Smooth muscle cell (in vitro differentiated cells): ENCODE measurements around the gene SHCBP1. TPM values are rescaled to one million over a fixed set of nuclear protein-coding genes. Genes with fewer than 3 reads are reported as not detected.

Source experiments
- DNase-seq: peaks from one replicate; lab custom pipeline; 2025; ENCODE audit not compliant: unreplicated experiment; lab: John Stamatoyannopoulos, UW
- H2AFZ ChIP-seq: fragments of 200-600 bp; sonication (generic); 2 replicates; pipeline ENCODE4 v1.6.0; 2016; ENCODE audit warnings: antibody characterized with exemption, low read depth, mild to moderate bottlenecking
- H3F3A ChIP-seq: fragments of 200-600 bp; sonication (generic); 2 replicates; pipeline ENCODE4 v1.6.0; 2017; ENCODE audit warnings: antibody characterized with exemption, low read depth
- H3K27ac ChIP-seq: fragments of 200-600 bp; sonication (generic); 2 replicates; pipeline ENCODE4 v1.5.1; 2016; ENCODE audit warnings: low read depth, mild to moderate bottlenecking
- H3K27me3 ChIP-seq: fragments of 200-600 bp; sonication (generic); 2 replicates; pipeline ENCODE4 v1.6.1; 2016; ENCODE audit warnings: low read depth, mild to moderate bottlenecking
- H3K36me3 ChIP-seq: fragments of 200-600 bp; sonication (generic); 2 replicates; pipeline ENCODE4 v1.5.1; 2016; ENCODE audit warnings: low read depth
- H3K4me1 ChIP-seq: fragments of 200-600 bp; sonication (generic); 2 replicates; pipeline ENCODE4 v1.5.1; 2016; ENCODE audit warnings: low read depth
- H3K4me2 ChIP-seq: fragments of 200-600 bp; sonication (generic); 2 replicates; pipeline ENCODE4 v1.6.0; 2016; ENCODE audit warnings: mild to moderate bottlenecking
- H3K4me3 ChIP-seq: fragments of 200-600 bp; sonication (generic); 2 replicates; pipeline ENCODE4 v1.5.1; 2016; ENCODE audit warnings: mild to moderate bottlenecking
- H3K79me2 ChIP-seq: fragments of 200-600 bp; sonication (generic); 2 replicates; pipeline ENCODE4 v1.6.0; 2016; ENCODE audit warnings: low read depth, mild to moderate bottlenecking
- H3K9ac ChIP-seq: fragments of 200-600 bp; sonication (generic); 2 replicates; pipeline ENCODE4 v1.6.0; 2016; ENCODE audit warnings: low read depth
- H3K9me3 ChIP-seq: fragments of 200-600 bp; sonication (generic); replicated peaks from 2 replicates; pipeline ENCODE4 v1.5.1; 2016; ENCODE audit warnings: low read depth
- H4K20me1 ChIP-seq: fragments of 200-600 bp; sonication (generic); 2 replicates; pipeline ENCODE4 v1.6.0; 2016; ENCODE audit warnings: low read depth
- CTCF ChIP-seq: fragments of 200-600 bp; sonication (generic); IDR thresholded peaks from 2 replicates; pipeline ENCODE4 v1.5.1; 2017; ENCODE audit warnings: borderline replicate concordance, mild to moderate bottlenecking, antibody characterized with exemption; ENCODE audit not compliant: insufficient read depth, poor library complexity, severe bottlenecking
- WGBS: methylation state at CpG from one replicate; pipeline ENCODE4 v1.1.7; 2016; ENCODE audit warnings: low lambda C conversion rate; 5-methylcytosine and 5-hydroxymethylcytosine counted together
- polyA plus RNA-seq: library from polyadenylated mRNA; unstranded; fragments of >200 nt; fragmentation: Nextera tagmentation; extraction: Ambion mirVana; gene quantifications from 2 replicates; pipeline ENCODE4 v1.2.1, GENCODE V29; 2016
- total RNA-seq: library from RNA; depleted of rRNA; stranded (reverse); fragments of >200 nt; gene quantifications from 2 replicates; pipeline ENCODE4 v1.2.3, GENCODE V29; 2014

SHCBP1 gene
- total RNA-seq (5.4 and 22.7 TPM in 2 replicates), polyA plus RNA-seq (6.0 and 7.9 TPM in 2 replicates)

GRCh38 chr16:46621006-46621933 is at the start of gene SHCBP1:
Gene SHCBP1 (minus strand): TSS chr16:46621379. CDS start chr16:46621359, 20 bp downstream.
- H4K20me1 ChIP-seq = no peaks in the 10 kb centered on the region
- TF ChIP-seq CTCF = no peak
- H2AFZ ChIP-seq = peak within 1 kb of the TSS; percentile 63
- peak; percentile 51 for DNase-seq
- H3K9ac ChIP-seq = peak within 1 kb of the TSS; percentile 13
- H3F3A ChIP-seq = no peaks in the 10 kb centered on the region
- H3K9me3 ChIP-seq = no peaks in the 10 kb centered on the region
- H3K4me1 ChIP-seq = no peaks in the 10 kb centered on the region
- peak within 1 kb of the TSS; percentile 78 for H3K4me3 ChIP-seq
- no peak within 1 kb of the TSS for H3K27ac ChIP-seq
- no peaks in the 10 kb centered on the region for H3K36me3 ChIP-seq
- 1% methylated on average over 46 of the region's 52 CpGs for WGBS
- H3K79me2 ChIP-seq = peaks cover 20% of the 10 kb centered on the region
- no peaks in the 10 kb centered on the region for H3K27me3 ChIP-seq
- H3K4me2 ChIP-seq = peak within 1 kb of the TSS; percentile 93

- H3K27ac ChIP-seq = no peak overlapping the region
- no peak for TF ChIP-seq CTCF
- H4K20me1 ChIP-seq = no peaks in the 10 kb centered on the region
- H3K9me3 ChIP-seq = no peaks in the 10 kb centered on the region
- no peak overlapping the region for H3K4me3 ChIP-seq
- H3F3A ChIP-seq = no peaks in the 10 kb centered on the region
- no peak overlapping the region for H3K9ac ChIP-seq
- DNase-seq = no peak
- H2AFZ ChIP-seq = no peak overlapping the region
- peaks cover 6% of the 10 kb centered on the region for H3K79me2 ChIP-seq
- H3K4me2 ChIP-seq = no peak overlapping the region
- WGBS = 69% methylated on average over 4 of the region's 4 CpGs
- peaks cover 20% of the 10 kb centered on the region for H3K36me3 ChIP-seq
- no peaks in the 10 kb centered on the region for H3K4me1 ChIP-seq
- no peaks in the 10 kb centered on the region for H3K27me3 ChIP-seq
Observed at GRCh38 chr16:46662123-46662522, 40.9 kb upstream of the SHCBP1 start.

- no peak for DNase-seq
- TF ChIP-seq CTCF = no peak
- Histone ChIP-seq H3K27me3 (no peaks in the 10 kb centered on the region), H3K27ac (no peak overlapping the region), H2AFZ (no peak overlapping the region), H3K4me2 (no peak overlapping the region), H3K9ac (no peak overlapping the region), H3K9me3 (no peaks in the 10 kb centered on the region), H3F3A (no peaks in the 10 kb centered on the region), H3K79me2 (no peaks in the 10 kb centered on the region), H4K20me1 (no peaks in the 10 kb centered on the region), H3K4me1 (no peaks in the 10 kb centered on the region), H3K36me3 (peaks cover 20% of the 10 kb centered on the region), H3K4me3 (no peak overlapping the region)
- WGBS = 88% methylated on average over 1 of the region's 1 CpG
Observed at GRCh38 chr16:46658925-46659324, 37.7 kb upstream of the SHCBP1 start.
